ENCODE measurements around the gene DIAPH3.

DIAPH3 gene

DNA sequence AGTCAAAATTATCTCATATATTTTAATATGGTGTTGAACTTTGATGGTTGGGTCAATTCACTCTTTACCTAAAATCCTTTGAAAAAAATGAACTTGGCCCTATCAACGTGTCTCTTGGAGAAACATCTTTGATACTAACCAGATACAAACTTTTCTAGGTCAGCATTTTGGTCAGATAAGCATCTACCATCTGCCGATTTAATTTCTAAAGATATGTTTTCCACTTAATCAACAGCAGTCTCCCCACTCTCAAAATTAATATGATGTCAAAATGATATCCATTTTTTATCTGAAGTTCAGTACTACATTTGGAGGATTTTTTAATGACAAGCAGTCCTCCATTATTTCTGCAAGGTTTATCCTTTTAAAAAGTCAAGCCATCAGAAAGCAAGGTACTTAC, 288.8 kb downstream of the DIAPH3 start:
- no peak for DNase-seq (ENCODE audit: low read depth in 3 of 3)

DNA sequence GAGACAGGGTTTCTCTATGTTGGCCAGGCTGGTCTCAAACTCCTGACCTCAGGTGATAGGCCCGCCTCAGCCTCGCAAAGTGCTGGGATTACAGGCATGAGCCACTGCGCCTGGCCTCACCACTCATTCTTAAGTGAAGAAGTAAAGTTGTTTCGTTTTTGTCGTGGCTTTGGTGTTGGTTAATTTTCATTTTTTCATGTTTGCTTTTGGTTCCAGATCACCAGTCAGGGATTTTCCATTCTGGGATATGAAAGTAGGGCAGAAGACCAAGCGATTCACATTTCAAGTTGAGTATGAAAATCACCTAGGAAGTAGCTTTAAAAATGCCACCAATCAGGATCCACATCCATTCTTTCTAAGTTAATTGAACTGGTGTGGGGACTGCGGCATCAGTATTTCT, 289.9 kb downstream of the DIAPH3 start:
- no peak for DNase-seq (ENCODE audit: low read depth in 3 of 3)

DNA sequence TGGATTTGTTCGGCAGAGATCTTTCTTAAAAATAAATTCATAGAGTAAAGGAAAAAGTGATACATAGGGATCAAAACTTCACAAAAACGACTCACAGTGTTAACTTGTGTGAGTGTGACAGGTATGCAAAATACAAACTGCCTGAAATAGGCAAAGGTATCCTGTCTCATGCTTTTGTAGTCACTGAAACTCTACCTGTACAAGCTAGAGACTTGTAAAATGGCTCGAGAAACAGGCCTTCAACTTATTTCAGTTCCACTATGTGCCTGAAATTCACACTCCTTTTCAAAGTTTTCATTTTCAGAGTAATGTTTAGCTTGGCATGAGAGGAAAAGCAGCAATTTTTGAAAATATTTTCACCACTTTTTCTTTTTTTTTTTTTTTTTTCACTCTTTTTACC, 290.4 kb downstream of the DIAPH3 start:
- no peak for DNase-seq (ENCODE audit: low read depth in 3 of 3)

DNA sequence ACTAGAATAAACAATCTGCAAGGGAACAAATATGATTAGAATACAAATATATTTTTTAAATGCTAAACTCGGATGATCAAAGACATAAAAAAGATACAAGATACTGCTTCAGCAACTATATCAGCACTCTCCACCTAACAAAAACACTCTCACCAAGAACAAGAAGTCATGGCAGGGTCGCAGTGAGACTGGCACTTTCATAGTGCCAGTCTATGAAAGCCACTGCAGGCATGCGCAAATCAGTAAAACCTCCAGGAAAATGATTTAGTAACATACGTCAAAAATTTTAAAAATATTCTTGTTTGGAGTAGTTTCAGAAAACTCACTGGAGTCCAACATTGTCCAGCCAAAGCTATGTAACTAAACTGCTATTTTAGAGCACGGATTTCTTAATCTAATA, 295.9 kb downstream of the DIAPH3 start:
- no peak for DNase-seq (ENCODE audit: low read depth in 3 of 3)

DNA sequence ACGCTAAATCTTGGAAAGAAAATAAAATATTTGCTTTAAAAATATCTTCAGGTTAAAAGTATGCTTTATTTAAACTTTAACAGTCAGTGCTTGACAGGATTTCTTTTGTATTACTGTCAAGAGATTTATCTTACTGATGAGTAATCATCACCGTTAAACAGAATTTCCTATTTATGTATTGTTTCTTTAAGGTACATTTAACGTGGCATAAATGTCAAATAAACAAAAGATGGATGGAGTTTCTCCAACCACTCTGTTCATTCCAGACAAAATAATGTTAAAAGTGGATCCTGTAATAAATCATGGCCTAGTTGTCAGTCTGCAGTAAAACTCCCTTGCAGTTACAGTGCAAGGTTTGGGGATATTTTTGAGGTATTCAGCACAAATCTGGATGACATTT, 298.3 kb downstream of the DIAPH3 start:
- DNase-seq (ENCODE audit: low read depth in 3 of 3): no peak

DNA sequence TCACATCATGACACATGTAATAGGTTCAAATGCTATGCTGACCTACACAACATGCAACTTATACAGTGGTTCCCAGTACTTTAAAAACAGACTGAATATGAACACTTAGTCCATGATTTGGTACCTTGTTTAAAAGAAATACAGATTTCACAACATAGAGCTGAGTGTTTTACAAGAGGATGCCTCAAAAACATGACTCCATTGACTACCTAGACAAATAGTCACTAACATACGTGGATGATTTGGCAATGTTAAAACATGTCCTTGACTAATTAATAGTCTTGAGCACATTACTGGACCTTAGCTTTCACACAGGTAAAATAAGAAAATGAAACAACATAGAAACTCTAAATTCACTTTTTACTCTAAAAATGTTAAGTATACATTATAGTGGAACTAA, 300.1 kb downstream of the DIAPH3 start:
- DNase-seq (ENCODE audit: low read depth in 3 of 3): no peak

DNA sequence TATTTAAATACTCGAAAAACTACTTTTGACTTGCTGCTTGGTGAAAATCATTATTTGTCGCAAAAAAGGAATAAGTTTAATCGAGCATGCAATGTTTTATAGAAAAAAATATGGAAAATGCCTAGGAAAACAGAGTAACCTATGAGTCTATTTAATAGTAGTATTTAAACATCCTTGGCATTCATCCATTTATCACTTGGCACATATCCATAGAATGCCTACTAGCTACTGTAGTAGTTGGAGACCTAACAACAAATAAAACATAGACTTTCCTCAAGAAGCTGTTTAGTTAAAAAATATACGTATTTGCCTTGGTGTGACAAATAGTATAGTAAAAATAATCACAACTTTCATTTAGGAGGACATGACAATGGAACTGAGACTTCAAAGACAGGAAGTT, 302.1 kb downstream of the DIAPH3 start:
- DNase-seq (ENCODE audit: low read depth in 3 of 3): no peak

DNA sequence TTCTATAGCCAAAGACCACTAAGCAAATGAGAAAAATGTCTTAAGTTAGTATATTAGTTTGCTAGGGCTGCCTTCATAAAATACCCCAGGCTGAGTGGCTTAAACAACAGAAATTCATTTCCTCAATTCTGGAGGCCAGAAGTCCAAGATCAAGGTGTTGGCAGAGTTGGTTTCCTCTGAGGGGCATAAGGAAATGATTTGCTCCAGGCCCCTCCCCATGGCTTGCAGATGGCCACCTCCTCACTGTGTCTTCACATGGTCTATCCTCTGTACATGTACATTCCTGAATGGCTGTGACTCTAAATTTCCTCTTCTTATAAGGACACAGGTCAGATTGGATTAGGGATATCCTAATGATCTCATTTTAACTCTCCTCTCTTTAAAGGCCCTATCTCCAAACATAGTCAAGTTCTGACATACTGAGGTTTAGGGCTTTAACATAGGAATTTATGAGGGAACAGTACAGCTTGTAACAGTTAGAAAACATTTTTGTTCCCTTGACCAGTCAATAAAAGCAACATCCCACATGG, 307.4 kb downstream of the DIAPH3 start:
- no peak for DNase-seq (ENCODE audit: low read depth in 3 of 3)

DNA sequence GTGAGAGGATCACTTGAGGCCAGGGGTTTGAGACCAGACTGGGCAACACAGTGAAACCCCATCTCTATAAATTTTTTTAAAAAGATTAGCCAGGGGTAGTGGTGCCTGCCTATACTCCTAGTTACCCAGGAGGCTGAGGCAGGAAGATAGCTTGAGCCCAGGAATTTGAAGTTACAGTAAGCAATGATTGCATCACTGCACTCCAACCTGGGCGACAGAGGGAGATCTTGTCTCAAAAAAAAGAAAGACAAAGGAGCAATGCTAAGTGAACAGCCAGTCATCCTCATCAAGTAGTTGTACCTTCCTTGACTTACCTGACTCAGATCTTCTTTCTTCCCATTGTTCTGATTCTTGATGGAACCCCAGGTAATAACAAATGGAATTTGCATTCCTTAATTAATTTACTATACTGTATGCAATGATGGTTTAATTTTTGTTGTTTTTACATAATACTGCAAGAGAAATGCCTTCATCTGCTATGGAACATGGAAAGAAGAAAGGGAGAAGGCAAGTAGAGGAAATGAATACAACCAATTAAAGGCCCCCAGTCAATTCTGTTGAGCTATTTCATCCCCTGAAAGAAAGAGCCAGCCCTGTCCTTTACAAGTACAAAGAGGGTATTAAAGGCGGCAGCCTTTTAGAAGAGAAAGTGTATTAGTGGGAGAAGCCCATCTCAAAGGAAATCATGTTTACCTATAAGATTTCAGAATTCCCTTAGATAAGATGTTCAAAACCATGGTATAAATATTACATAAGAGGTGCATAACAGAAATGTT, 316.7 kb downstream of the DIAPH3 start:
- no peak for DNase-seq (ENCODE audit: low read depth in 3 of 3)

DNA sequence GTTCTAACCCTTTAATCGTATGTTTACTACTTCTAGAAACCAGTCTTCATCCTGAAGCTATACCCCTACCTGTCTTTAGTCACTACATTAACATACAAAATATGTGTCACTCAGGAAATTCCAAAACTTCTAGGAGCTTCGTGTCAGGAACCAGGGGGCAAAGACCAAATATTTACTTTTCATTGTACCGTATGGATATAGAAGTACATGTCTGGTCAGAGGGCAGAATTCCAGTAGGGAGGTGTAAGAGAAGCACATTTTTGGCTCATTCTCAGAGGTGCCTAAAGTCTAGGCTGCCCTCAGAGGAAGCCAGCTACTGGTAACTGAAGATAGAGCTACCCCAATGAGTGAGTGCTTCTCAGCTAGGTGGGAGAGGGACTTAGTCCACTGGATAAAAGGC, 320.7 kb downstream of the DIAPH3 start:
- no peak for DNase-seq (ENCODE audit: low read depth in 3 of 3)

DNA sequence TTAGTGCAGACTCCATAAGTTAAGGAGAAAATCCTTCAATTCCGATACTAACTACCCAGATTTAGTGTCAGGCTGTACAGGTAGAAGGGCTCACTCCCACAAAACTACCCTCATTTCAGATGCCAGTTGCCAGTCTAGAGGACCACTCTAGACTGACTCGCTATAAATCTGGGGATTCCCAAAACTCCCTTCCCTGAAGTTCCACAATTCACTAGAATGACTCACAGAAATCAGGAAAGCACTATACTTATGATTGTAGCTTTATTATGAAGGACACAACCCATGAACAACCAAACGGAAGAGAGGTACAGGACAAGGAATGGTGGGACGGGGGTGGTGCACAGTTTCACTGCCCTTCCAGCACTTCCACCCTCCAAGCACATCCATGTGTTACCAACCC, 321.2 kb downstream of the DIAPH3 start:
- no peak for DNase-seq (ENCODE audit: low read depth in 3 of 3)

DNA sequence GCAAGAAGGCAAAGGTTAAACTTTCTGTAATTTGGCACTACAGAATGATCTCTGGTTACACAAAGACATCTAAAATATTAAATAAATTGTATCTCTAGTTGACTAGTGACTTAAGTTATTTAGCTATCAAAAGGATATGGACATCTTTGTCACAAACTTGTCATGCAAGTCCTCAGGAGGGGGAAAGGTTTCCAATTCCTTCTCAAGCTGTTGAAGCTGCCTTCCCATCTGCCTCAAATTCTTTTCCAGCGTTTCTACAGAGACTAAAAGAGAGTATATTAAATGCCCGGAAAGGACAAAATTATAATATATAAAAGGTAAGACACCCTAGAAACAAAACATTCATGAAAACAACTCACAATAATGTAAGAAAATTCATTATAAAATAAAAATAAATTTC, 324.5 kb downstream of the DIAPH3 start:
- DNase-seq (ENCODE audit: low read depth in 3 of 3): no peak

DNA sequence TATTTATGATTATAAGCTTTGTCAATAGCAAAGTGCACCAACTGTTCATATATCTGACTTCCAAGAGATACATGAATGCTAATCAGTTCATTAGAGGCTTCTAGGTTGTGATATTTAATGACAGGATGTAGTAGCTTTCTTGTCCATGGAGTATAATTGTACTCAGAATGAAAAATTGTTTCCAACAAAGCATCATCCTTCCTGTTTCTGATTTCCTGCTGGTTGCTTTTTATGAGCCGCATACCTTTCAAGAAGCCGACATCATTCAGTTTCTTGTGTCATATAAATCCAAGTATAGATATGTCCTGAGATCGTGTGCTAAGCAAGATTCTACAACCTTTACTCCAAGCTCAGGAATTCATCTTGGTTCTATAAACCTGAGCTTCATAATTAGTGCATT, 326.6 kb downstream of the DIAPH3 start:
- DNase-seq (ENCODE audit: low read depth in 3 of 3): no peak

DNA sequence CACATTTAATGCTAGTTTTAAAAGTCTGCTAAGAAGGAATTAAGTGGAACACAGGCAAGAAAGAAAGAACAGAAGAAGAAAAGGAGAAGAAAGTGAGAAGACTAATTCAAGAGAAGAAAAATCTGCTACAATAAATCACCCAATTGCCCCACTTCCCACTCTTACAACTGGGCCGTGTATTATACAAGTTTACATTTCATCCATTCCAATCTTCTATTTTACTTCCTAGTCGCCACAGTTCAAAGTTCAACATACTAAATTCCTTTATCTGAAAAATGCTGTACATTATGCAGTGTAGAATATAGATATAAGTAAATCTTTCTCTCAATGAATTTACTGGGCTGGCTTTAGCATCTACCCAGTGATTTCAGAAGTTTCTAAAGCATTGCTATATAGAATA, 328.2 kb downstream of the DIAPH3 start:
- DNase-seq (ENCODE audit: low read depth in 3 of 3): no peak

DNA sequence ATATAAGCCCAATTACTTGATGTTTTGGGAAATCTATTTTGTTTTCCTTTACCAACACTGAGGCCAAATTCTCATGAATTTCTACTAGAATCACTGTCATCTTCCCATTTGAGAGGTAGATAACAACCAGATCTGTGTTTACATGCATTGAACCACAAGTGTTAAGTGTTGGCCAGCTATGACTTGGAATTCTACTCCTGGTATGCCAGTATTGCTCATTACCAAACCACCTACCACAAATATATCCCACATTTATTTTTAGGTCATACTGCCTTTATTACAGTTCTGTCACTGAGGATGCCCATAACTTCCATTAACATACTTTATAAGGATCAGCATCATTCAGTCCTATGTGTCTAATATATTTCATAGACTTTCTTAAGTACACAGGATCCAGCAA, 328.9 kb downstream of the DIAPH3 start:
- no peak for DNase-seq (ENCODE audit: low read depth in 3 of 3)

DNA sequence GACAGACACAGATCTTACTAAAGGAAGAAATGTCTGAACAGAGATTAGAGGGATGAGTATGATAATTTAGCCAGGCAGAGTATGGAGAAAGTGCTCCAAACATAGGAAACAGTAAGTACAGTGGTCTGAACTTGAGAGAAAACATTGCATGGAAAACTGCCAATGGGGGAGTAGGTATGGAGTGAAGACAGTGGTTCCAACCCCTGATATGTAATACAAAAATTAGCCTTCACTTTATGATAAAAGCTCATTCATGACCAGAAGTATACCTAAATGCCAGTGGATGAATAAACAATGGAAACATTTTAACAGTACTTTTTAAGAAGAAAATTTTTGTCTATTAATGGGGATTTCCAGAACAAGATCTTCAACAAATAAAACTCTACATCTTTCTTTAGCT, 334.0 kb downstream of the DIAPH3 start:
- no peak for DNase-seq (ENCODE audit: low read depth in 3 of 3)

DNA sequence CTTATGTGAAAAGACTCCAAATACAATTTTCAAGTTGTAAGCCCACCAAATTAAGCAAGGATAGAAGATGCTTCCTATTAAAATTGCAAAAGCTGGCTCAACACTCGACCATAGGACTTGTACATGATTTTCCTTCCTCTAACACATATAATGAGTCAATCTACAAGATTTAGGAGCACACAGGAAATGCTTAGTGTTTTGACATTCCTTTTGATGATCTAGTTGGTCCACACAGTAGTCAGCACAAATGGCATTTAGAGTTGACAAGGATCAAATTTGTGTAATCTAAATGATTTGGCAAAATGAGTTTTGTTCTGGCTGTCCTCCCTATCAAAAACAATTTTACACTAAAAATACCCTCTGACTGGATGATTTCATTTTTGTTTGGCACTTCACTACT, 340.2 kb downstream of the DIAPH3 start:
- DNase-seq (ENCODE audit: low read depth in 3 of 3): no peak

DNA sequence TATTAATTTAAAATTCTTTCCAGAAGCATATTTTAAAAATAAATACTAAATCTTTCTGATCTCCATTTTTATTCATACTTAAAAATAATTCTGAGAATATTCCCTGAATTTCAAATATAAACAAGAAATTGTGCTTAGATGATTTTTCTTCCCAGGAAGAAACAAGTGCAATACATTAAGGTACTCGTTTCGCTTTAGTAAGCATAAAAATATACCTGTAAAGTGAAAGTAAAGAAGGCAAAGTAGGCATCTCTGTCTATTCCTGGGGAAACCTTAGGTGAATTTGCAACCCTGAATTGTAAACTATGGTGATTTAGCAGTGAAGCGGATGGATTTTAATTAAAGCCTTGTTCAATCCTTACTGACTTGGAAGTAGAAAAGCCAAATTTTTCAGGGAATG, 354.2 kb downstream of the DIAPH3 start:
- no peak for DNase-seq (ENCODE audit: low read depth in 3 of 3)

DNA sequence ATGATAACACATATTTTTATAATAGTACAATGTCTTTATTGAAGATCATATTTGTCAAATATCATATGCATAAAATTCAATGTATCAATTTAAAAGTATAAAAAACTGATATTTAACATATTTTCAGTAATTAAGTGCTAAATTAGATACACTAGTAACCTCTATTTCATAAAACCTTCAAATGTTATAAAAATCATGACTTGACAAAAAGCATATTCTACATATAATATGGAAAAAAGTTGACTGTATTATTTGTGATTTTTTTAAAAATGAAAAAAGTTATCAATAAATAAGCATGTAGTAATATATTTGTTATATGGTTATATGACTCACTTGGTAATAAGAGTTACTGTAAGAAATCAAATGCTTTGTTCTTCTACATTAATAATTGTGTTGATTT, 356.9 kb downstream of the DIAPH3 start:
- DNase-seq (ENCODE audit: low read depth in 3 of 3): no peak

DNA sequence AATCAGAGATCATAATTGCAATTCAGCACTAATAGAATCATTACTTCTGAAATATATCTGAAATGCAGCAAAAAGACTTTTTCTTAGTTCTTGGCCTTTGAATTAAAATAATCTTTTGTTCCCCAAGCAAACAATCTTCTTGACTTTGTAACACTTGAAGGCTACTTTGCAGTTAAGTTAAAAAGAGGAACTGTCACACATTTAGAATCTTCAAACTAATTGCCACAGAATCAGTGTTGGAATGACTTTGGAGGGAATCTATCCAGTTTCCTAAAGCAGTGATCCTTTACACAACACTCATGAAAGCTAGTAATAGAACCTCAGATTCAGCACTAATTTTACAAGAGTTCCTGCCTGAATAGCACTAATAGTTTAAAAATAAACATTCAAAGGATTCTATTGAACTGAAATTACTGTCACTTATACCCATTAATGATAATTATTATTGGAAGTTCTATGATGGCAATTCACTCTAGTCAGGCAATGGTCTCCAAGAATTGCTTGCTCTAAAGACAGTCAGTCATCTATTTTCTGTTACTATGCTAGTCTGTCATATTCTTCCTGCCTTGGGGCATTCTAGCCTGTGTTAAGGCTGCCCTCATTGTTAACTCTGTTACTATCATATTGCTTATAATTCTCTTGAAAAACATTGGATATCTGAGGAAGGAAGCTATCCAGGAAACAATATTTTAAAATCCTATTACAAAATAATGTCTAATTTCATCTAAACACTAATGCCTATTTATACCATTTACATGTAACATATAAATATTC, 362.4 kb downstream of the DIAPH3 start:
- DNase-seq (ENCODE audit: low read depth in 3 of 3): no peak

DNA sequence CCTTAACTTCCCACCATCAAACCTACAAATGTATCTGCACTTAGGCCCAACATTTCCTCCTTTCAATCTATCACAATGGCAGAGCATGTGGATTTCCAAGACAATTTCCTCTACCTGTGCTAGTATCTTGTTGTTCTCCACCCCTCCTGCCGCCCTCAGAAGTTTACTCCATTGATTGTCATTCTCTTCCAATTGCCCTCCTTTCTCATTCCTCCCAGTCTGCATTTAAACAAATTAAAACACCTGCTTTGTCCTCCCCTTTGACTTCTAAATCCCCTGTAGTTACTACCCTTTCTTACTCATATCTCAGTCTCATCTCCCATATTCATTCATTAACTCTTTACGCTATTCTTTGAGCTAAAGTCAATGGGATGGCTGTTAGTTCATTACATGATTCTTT, 370.6 kb downstream of the DIAPH3 start:
- DNase-seq (ENCODE audit: low read depth in 3 of 3): no peak

DNA sequence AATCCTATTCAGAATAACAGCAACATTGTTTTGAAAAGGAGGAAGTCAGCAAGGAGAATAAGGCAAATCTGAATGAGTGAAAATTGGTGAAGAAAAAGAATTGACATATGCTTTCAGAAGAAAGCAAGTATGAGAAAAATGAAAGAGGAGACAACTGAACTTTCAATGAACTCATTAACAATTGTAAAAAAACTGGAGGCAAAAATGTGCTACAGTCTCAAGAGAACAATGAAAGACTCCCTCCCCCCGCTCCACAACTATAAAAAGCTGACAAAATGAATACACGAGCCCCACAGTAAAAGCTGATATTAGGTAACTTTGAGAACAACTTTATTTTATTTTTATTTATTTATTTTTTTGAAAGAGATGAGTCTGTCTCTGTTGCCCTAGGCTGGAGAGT, 373.1 kb downstream of the DIAPH3 start:
- DNase-seq (ENCODE audit: low read depth in 3 of 3): no peak

DNA sequence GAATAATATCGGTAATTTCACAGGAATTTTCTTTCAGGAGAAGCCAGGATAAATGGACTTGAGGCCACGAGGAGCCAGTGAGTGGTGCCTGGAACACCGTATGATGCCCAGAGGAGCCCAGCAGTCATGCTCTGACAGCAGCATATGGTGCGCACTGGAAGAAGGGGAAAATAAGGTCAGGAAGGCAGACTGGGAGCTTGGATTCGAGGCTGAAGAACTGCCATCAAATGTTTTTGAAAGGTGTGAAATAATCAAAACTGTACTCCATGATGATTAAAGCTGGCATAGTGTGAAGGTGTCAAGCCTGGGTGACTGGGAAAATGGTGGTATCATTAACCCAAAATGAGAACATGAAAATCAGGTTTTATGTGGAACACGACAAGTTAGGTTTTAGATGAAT, 374.2 kb downstream of the DIAPH3 start:
- no peak for DNase-seq (ENCODE audit: low read depth in 3 of 3)

Data from stimulated activated CD4-positive, alpha-beta T cell treated with anti-CD3 and anti-CD28 coated beads, TNF-alpha, amount 100 ng/mL, for 4 hours (primary cell).